Peyer's patch (tissue), 4 donors: ENCODE results near the gene GMEB1. TPM values are rescaled to one million over a fixed set of nuclear protein-coding genes. Genes with fewer than 3 reads are reported as not detected.
"Not testable (repeated sequence)": the region's sequence is repeated elsewhere in the genome, so short reads cannot be mapped to it uniquely, and the experiment has no call there.

Source experiments
- DNase-seq, 3 donors: peaks; one replicate each; pipeline ENCODE4 v3.0.0-alpha.2; 2017 to 2019
- H3K27ac ChIP-seq, 4 donors: fragments of 200-600 bp; sonication (generic); one replicate each; pipeline ENCODE4 v1.5.1; 2016 to 2019
- H3K27me3 ChIP-seq, 2 donors: fragments of 200-600 bp; sonication (generic); one replicate each; pipeline ENCODE4 v1.5.1; 2019
- H3K36me3 ChIP-seq, 3 donors: fragments of 200-600 bp; sonication (generic); one replicate each; pipeline ENCODE4 v1.5.1; 2016 to 2019
- H3K4me1 ChIP-seq, 4 donors: fragments of 200-600 bp; sonication (generic); one replicate each; pipeline ENCODE4 v1.5.1; 2016 to 2019
- H3K4me3 ChIP-seq, 4 donors: fragments of 200-600 bp; sonication (generic); 1 replicate in 3 of 4; 2 replicates in 1 of 4; pipeline ENCODE4 v1.5.1; 2016 to 2019; ENCODE audit warnings: mild to moderate bottlenecking in 1 of 4
- H3K9me3 ChIP-seq, 4 donors: fragments of 200-600 bp; sonication (generic); one replicate each; pipeline ENCODE4 v1.5.1; 2016 to 2019; ENCODE audit warnings: mild to moderate bottlenecking in 1 of 4
- CTCF ChIP-seq, 6 experiments: fragments of 450-650 bp in 4 of 6; fragments of 200-600 bp in 2 of 6; sonication (generic) in 1 of 6; IDR thresholded peaks; one replicate each; pipeline ENCODE4 v1.5.1; 2017 to 2019; ENCODE audit warnings: antibody characterized with exemption in 6 of 6, mild to moderate bottlenecking in 3 of 6, moderate library complexity in 1 of 6
- POLR2A ChIP-seq, 2 donors: fragments of 450-650 bp; IDR thresholded peaks; one replicate each; pipeline ENCODE4 v1.5.1; 2017; ENCODE audit warnings: antibody characterized with exemption in 2 of 2, mild to moderate bottlenecking in 2 of 2, moderate library complexity in 2 of 2
- total RNA-seq, 4 donors: library from RNA; depleted of rRNA; stranded (reverse); fragments of >200 nt; gene quantifications; one replicate each; pipeline ENCODE4 v1.1.0, GENCODE V29; 2016

The GMEB1 gene
- total RNA-seq, 4 donors from 2014 or later, result 11.0 to 15.7 (median 11.8) TPM

GRCh38 chr1:28642056-28642846 is 26.3 kb upstream of the GMEB1 start:
- peaks cover 0 to 30% (median 3%) of the 10 kb centered on the region in 4 donors for H3K4me1 ChIP-seq
- no peaks in the 10 kb centered on the region for H3K36me3 ChIP-seq
- no peaks in the 10 kb centered on the region for H3K27me3 ChIP-seq
- no peak for DNase-seq
- TF ChIP-seq CTCF (IDR thresholded peaks at IDR 0.05), result no peak
- no peak for TF ChIP-seq POLR2A (IDR thresholded peaks at IDR 0.05)
- peak overlapping the region; percentile 86 to 95 (median 92) for H3K27ac ChIP-seq
- peak overlapping the region; percentile 61 to 79 (median 70) for H3K4me3 ChIP-seq
- no peaks in the 10 kb centered on the region for H3K9me3 ChIP-seq

GRCh38 chr1:28642847-28643635 is 25.5 kb upstream of the GMEB1 start, which contains the start of gene TAF12:
TAF12 (minus strand) TSS chr1:28643067; CDS start chr1:28622081, 20,986 bp downstream.
- peak; percentile 40 to 63 (median 48) for TF ChIP-seq CTCF (IDR thresholded peaks at IDR 0.05)
- TF ChIP-seq POLR2A (IDR thresholded peaks at IDR 0.05), result peak; percentile 98 to 99
- peaks cover 0 to 35% (median 6%) of the 10 kb centered on the region in 4 donors for H3K4me1 ChIP-seq
- no peaks in the 10 kb centered on the region for H3K36me3 ChIP-seq
- peak within 1 kb of the TSS; percentile 61 to 79 (median 70) for H3K4me3 ChIP-seq
- H3K27me3 ChIP-seq, result no peaks in the 10 kb centered on the region
- DNase-seq, result peak; percentile 88 to 97 (median 96)
- H3K27ac ChIP-seq, result peak within 1 kb of the TSS; percentile 86 to 95 (median 92)
- no peaks in the 10 kb centered on the region for H3K9me3 ChIP-seq

- no peak for TF ChIP-seq CTCF (IDR thresholded peaks at IDR 0.05)
- TF ChIP-seq POLR2A (IDR thresholded peaks at IDR 0.05), result no peak
- Histone ChIP-seq H3K36me3 (no peaks in the 10 kb centered on the region), H3K4me3 (peak overlapping the region in 1 of 4 donors; percentile 79)
Observed at GRCh38 chr1:28644494-28644893, 24.1 kb upstream of the GMEB1 start.

GRCh38 chr1:28645406-28645805 is 23.2 kb upstream of the GMEB1 start:
- H3K27ac ChIP-seq, H3K27me3 ChIP-seq, H3K36me3 ChIP-seq, DNase-seq, H3K4me3 ChIP-seq, H3K9me3 ChIP-seq: not testable (repeated sequence)
- peaks cover 0 to 42% (median 6%) of the 10 kb centered on the region in 4 donors for H3K4me1 ChIP-seq

More at GRCh38 chr1:28644494-28644893, 24.1 kb upstream of the GMEB1 start:
- no peaks in the 10 kb centered on the region for H3K27me3 ChIP-seq
- H3K4me1 ChIP-seq, result peaks cover 0 to 43% (median 6%) of the 10 kb centered on the region in 4 donors
- no peaks in the 10 kb centered on the region for H3K9me3 ChIP-seq
- peak overlapping the region; percentile 86 to 95 (median 92) for H3K27ac ChIP-seq
- no peak for DNase-seq

GRCh38 chr1:28646040-28646439 is 22.5 kb upstream of the GMEB1 start:
- TF ChIP-seq POLR2A (IDR thresholded peaks at IDR 0.05), result no peak
- no peak for TF ChIP-seq CTCF (IDR thresholded peaks at IDR 0.05)
- H3K27me3 ChIP-seq, result no peaks in the 10 kb centered on the region
- peaks cover 0 to 36% (median 6%) of the 10 kb centered on the region in 4 donors for H3K4me1 ChIP-seq
- no peak for DNase-seq
- H3K4me3 ChIP-seq, result no peak overlapping the region
- no peaks in the 10 kb centered on the region for H3K36me3 ChIP-seq
- no peaks in the 10 kb centered on the region for H3K9me3 ChIP-seq
- H3K27ac ChIP-seq, result no peak overlapping the region
